ENCODE data around the gene PROK1. TPM values are rescaled to one million over a fixed set of nuclear protein-coding genes. Genes with fewer than 3 reads are reported as not detected.

The PROK1 gene
- total and polyA plus RNA-seq, 2 of the 4 experiments (the other 2 are of a cell fraction): not detected

DNA sequence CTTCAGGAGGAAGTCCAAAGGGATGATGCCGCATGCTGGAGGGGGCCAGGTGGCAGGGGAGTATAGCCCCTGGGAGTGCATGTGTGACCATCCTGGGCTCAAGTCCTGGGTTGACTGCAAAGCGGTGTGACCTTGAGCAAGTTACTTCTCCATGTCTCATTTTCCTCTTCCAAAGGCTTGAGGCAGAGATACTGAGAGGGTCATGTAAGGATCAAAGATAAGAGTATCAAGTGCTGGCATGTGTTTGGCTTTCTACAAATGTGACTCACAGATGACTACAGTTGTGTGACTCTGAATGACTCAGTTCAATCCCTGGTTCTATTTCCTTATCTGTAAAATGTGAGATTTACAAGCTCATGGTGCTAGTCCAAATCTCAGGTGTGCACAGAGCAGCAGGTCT, 26.1 kb downstream of the PROK1 start (continued):
- TF ChIP-seq MXI1 (IDR thresholded peaks at IDR 0.05; ENCODE audit: borderline replicate concordance, low read depth, low read length) (no peak), FOS (IDR thresholded peaks at IDR 0.05; ENCODE audit: low read depth, low read length) (peak; percentile 91), MAZ (IDR thresholded peaks at IDR 0.05; ENCODE audit: borderline replicate concordance, low read depth, low read length) (no peak), RFX5 (IDR thresholded peaks at IDR 0.05; ENCODE audit: low read depth, low read length) (no peak)

DNA sequence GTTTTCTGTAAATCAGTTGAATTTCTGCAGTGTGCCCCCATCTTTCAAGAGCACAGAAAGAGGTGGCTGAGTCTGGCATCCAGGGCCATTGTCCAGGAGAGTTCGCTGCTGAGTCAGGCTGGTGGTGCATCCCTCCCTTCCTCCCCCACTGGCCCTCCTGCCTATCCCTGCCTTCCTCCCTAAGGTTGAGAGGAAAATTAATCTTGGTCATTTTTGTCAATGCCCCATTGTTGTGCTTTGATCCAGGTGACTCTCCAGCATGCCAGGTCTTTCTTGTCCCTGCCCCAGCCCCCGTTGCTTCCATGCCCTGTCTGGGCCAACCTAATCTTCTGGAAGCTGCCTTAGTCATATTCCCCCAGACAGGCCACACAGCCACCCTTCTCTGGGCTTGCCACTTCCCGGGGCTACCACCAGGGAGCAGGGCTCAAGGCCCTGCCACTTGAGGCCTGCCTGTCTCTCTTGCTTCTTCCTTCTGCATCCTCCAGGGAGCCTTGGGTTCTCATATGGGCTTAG, 26.6 kb downstream of the PROK1 start:
- TF ChIP-seq CTCF (conservative IDR thresholded peaks at IDR 0.05; ENCODE audit: low read depth, low read length) (peak; percentile 24), MXI1 (IDR thresholded peaks at IDR 0.05; ENCODE audit: borderline replicate concordance, low read depth, low read length) (no peak)
- no peak overlapping the region for H3K18ac ChIP-seq (ENCODE audit: low read depth, low read length)
- H3K4me3 ChIP-seq (ENCODE audit: insufficient read depth, low read depth, low read length): no peak overlapping the region
- no peak overlapping the region for H3K23ac ChIP-seq (ENCODE audit: low read depth, low read length)
- no peak overlapping the region for H3K27ac ChIP-seq (ENCODE audit: insufficient read depth, low read length)
- no peaks in the 10 kb centered on the region for H3K9me3 ChIP-seq (ENCODE audit: control insufficient read depth, insufficient read depth, low read length)
- dilution Hi-C loops (cut with HindIII; ENCODE audit: low sequenced_read_pairs, unreplicated experiment) (no loop called here), in situ Hi-C loops (cut with MboI; ENCODE audit: low sequenced_read_pairs) (no loop called here), intact Hi-C loops (cut with micrococcal nuclease) (no loop called here)
- BruUV-seq (replicated peaks): no TSS peak
- H2AK9ac ChIP-seq (replicated peaks; ENCODE audit: low read depth, low read length, poor library complexity): no peak overlapping the region
- peak overlapping the region; percentile 15 for H2AFZ ChIP-seq (replicated peaks; ENCODE audit: low read length, poor library complexity)
- no peaks in the 10 kb centered on the region for H3K36me3 ChIP-seq (ENCODE audit: control insufficient read depth, insufficient read depth, low read length)
- H3K56ac ChIP-seq (ENCODE audit: extremely low read depth, insufficient read depth, low read length): no peak overlapping the region
- WGBS, 2 experiments (ENCODE audit: extremely low coverage in 2 of 2, insufficient read length in 1 of 2): 83% methylated on average over 1 of the region's 3 CpGs; no CpG with 5 or more reads in 1 of the 2 experiments
- no peak overlapping the region for H2BK15ac ChIP-seq (ENCODE audit: low read depth, low read length)
- peaks cover 15% of the 10 kb centered on the region; the same call in 1 of the 2 replicates for H3K27me3 ChIP-seq (ENCODE audit: control insufficient read depth, insufficient read depth, low read length)
- H2BK5ac ChIP-seq (ENCODE audit: low read depth, low read length, poor library complexity, severe bottlenecking): no peak overlapping the region
- peaks cover 10% of the 10 kb centered on the region for H3K4me1 ChIP-seq (ENCODE audit: control insufficient read depth, insufficient read depth, low read length)
- H2BK120ac ChIP-seq (ENCODE audit: low read depth, low read length): no peak overlapping the region
- ATAC-seq (ENCODE audit: low read depth): peak; percentile 48
- H4K91ac ChIP-seq (ENCODE audit: insufficient read depth, low read depth, low read length): no peak overlapping the region; the same call in 1 of the 2 replicates
- H3K4me2 ChIP-seq (ENCODE audit: low read depth, low read length): no peak overlapping the region
- H2BK20ac ChIP-seq (ENCODE audit: low read depth, low read length): no peak overlapping the region
- peak overlapping the region; percentile 23; the same call in 1 of the 2 replicates for H2AK5ac ChIP-seq (ENCODE audit: low read depth, low read length)
- no peak for DNase-seq
- H3K4ac ChIP-seq (ENCODE audit: low read depth, low read length): no peak overlapping the region
- 0 out of 2 replicates have a peak, but pooled peaks cover 8% of the 10 kb centered on the region for H3K9me1 ChIP-seq (ENCODE audit: insufficient read depth, low read length)
- no peak overlapping the region for H3K9ac ChIP-seq (ENCODE audit: low read depth, low read length)
- H4K5ac ChIP-seq (ENCODE audit: low read depth, low read length): no peak overlapping the region
- no peaks in the 10 kb centered on the region for H4K20me1 ChIP-seq (ENCODE audit: insufficient read depth, low read length)
- H4K8ac ChIP-seq (ENCODE audit: low read depth in 2 of 2, low read length in 2 of 2): no peak overlapping the region
- H3K14ac ChIP-seq (replicated peaks; ENCODE audit: low read depth, low read length): no peak overlapping the region
- POLR2A ChIA-PET (ENCODE audit: unreplicated experiment): no interaction called here
- CTCF ChIA-PET: interaction anchor here (1.0 to 1.5 kb wide), 3 partner anchors 17 to 372 kb away, joined by 3 read pairs; no protein-coding TSS in a partner anchor
- H3K79me1 ChIP-seq (ENCODE audit: low read depth in 1 of 2, low read length in 2 of 2): no peaks in the 10 kb centered on the region
